ENCODE data around the gene CLTB. TPM values are rescaled to one million over a fixed set of nuclear protein-coding genes. Genes with fewer than 3 reads are reported as not detected.

The CLTB gene
- total and polyA plus RNA-seq, 12 donors, result 118 to 299 (median 160) TPM

DNA sequence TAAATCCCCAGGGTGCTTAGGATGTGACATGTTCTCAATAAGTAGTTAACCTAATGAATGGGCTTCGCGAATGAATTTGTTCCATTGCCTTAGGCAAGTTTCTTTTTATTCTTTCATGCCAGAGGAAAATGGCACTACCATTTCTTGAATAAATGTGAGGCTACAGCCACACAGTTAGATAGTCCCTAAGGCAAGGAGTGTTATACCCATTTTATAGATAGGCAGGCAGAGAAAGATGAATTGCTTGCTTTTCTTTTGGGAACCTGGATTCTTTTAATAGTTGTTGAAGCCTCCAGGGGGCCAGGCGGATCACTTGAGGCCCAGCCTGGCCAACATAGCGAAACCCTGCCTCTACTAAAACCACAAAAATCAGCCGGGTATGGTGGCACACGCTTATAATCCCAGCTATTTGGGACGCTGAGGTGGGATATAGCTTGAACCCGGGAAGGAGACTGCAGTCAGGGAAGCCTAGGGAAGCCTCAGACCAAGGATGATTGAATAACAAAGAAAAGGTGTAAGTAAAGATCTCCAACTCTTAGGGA lies 28.9 kb downstream of the CLTB start:
- H3K27ac ChIP-seq, result no peak overlapping the region
- H3K4me3 ChIP-seq, result peak overlapping the region in 2 of 4 donors; percentile 80 to 89
- no peaks in the 10 kb centered on the region for H3K27me3 ChIP-seq
- H3K36me3 ChIP-seq (replicated peaks in 1 of 2), result peaks cover 0 to 44% of the 10 kb centered on the region in 2 donors
- no peak for DNase-seq
- TF ChIP-seq, protein P1, sequence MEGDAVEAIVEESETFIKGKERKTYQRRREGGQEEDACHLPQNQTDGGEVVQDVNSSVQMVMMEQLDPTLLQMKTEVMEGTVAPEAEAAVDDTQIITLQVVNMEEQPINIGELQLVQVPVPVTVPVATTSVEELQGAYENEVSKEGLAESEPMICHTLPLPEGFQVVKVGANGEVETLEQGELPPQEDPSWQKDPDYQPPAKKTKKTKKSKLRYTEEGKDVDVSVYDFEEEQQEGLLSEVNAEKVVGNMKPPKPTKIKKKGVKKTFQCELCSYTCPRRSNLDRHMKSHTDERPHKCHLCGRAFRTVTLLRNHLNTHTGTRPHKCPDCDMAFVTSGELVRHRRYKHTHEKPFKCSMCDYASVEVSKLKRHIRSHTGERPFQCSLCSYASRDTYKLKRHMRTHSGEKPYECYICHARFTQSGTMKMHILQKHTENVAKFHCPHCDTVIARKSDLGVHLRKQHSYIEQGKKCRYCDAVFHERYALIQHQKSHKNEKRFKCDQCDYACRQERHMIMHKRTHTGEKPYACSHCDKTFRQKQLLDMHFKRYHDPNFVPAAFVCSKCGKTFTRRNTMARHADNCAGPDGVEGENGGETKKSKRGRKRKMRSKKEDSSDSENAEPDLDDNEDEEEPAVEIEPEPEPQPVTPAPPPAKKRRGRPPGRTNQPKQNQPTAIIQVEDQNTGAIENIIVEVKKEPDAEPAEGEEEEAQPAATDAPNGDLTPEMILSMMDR (IDR thresholded peaks at IDR 0.05), result no peak
- TF ChIP-seq POLR2A (IDR thresholded peaks at IDR 0.05), result no peak
- intact Hi-C loops (cut with DNase I), result no loop called here
- no peaks in the 10 kb centered on the region for H3K9me3 ChIP-seq (replicated peaks in 1 of 3)
- WGBS, 4 donors, result 41 to 47% (median 44%) methylated on average over 8 of the region's 8 CpGs
- H3K4me1 ChIP-seq (replicated peaks in 1 of 2), result peaks cover 12 to 24% of the 10 kb centered on the region in 2 donors

DNA sequence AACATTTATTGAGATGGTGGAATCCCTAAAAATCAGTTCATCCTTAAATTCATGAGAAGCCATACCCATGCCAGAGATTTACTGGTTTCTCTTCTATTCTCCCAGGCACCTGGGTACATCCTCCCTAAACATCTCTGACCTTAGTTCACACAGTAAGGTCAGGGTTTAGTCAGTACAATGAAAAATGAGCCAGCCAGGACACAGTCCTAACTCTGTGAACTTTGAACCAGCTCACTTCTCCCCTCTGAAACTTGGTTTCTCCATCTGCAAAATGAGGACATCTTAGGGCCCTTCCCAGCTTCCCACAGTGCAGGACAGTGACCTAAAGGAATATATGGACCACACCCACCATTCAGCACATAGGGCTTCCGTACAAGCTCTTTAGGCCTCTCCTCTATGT lies 29.8 kb downstream of the CLTB start:
- no peaks in the 10 kb centered on the region for H3K9me3 ChIP-seq (replicated peaks in 1 of 3)
- H3K36me3 ChIP-seq (replicated peaks in 1 of 2), result peaks cover 0 to 36% of the 10 kb centered on the region in 2 donors
- H3K27ac ChIP-seq, result no peak overlapping the region
- DNase-seq, result no peak
- peaks cover 12 to 24% of the 10 kb centered on the region in 2 donors for H3K4me1 ChIP-seq (replicated peaks in 1 of 2)
- no peaks in the 10 kb centered on the region for H3K27me3 ChIP-seq
- 56 to 71% (median 63%) methylated on average over 1 of the region's 1 CpG for WGBS, 4 donors
- TF ChIP-seq, protein P1 (IDR thresholded peaks at IDR 0.05), result no peak
- no peak overlapping the region for H3K4me3 ChIP-seq
- intact Hi-C loops (cut with DNase I), result no loop called here

DNA sequence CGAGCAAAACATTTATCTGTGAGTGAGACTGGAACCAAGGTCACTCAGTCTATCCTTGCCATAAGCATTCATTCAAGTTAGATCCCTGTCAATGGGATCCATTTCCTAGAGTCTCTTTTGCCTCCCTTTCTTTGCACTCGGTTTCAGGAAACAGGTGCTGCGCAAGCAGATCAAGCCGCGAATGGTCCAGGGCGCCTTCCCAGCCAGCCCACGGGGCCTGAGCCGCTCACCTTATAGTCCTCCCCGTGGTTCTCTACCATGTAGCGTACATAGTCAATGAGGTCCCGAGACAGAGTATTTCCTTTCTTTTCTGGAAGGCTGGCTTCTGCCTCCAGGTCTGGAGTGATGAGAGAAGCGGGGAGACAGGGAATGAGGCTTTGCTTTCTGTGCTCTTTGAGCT lies 31.3 kb downstream of the CLTB start:
- peaks cover 12 to 21% of the 10 kb centered on the region in 2 donors for H3K4me1 ChIP-seq (replicated peaks in 1 of 2)
- H3K4me3 ChIP-seq, result no peak overlapping the region
- intact Hi-C loops (cut with DNase I), result no loop called here
- H3K27ac ChIP-seq, result no peak overlapping the region
- H3K9me3 ChIP-seq (replicated peaks in 1 of 3), result no peaks in the 10 kb centered on the region
- TF ChIP-seq, protein P1 (IDR thresholded peaks at IDR 0.05), result no peak
- no peak for TF ChIP-seq POLR2A (IDR thresholded peaks at IDR 0.05)
- H3K36me3 ChIP-seq (replicated peaks in 1 of 2), result peaks cover 0 to 26% of the 10 kb centered on the region in 2 donors
- DNase-seq, result no peak
- no peaks in the 10 kb centered on the region for H3K27me3 ChIP-seq
- 89 to 93% (median 92%) methylated on average over 12 of the region's 12 CpGs for WGBS, 4 donors

DNA sequence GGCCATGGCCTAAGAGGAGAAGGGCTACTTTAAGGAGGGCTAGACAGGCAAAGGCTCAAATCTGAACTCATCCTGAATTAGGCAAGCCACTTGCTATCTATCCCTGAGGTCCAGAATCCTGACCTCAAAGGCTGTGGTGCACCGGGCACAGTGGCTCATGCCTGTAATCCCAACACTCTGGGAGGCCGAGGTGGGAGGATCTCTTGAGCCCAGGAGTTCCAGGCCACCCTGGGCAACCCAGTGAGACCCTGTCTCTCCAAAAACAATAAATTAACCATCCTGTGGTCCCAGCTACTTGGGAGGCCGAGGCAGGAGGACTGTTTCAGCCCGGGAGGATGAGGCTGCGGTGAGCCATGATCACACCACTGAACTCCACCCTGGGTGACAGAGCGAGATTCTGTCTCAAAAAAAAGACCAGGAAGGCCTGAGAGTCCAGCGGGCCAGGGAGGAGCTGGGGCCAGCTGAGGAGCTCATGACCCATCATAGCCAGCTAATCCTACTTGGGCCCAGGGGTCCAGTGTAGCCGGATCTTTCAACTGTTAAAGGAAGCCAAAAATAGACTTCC lies 31.9 kb downstream of the CLTB start:
- Histone ChIP-seq H3K27me3 (no peaks in the 10 kb centered on the region), H3K9me3 (replicated peaks in 1 of 3) (no peaks in the 10 kb centered on the region), H3K27ac (no peak overlapping the region), H3K4me3 (no peak overlapping the region), H3K36me3 (replicated peaks in 1 of 2) (peaks cover 0 to 26% of the 10 kb centered on the region in 2 donors), H3K4me1 (replicated peaks in 1 of 2) (peaks cover 8 to 16% of the 10 kb centered on the region in 2 donors)
- WGBS, 4 donors, result 82 to 91% (median 86%) methylated on average over 7 to 8 of the region's 8 CpGs
- TF ChIP-seq POLR2A (IDR thresholded peaks at IDR 0.05), result no peak
- TF ChIP-seq, protein P1 (IDR thresholded peaks at IDR 0.05), result no peak
- intact Hi-C loops (cut with DNase I), result no loop called here
- no peak for DNase-seq
